ENCODE measurements around the gene EMC6. TPM values are rescaled to one million over a fixed set of nuclear protein-coding genes. Genes with fewer than 3 reads are reported as not detected.

EMC6 gene
- total and polyA plus RNA-seq, 2 of the 4 experiments (the other 2 are of a cell fraction), result 10.9 to 80.5 TPM

- Histone ChIP-seq H3K27me3 (ENCODE audit: control insufficient read depth, insufficient read depth, low read length) (no peaks in the 10 kb centered on the region), H2BK5ac (ENCODE audit: low read depth, low read length, poor library complexity, severe bottlenecking) (peak overlapping the region; percentile 7), H3K4me2 (ENCODE audit: low read depth, low read length) (no peak overlapping the region), H3K14ac (replicated peaks; ENCODE audit: low read depth, low read length) (no peak overlapping the region), H2AK5ac (ENCODE audit: low read depth, low read length) (peak overlapping the region; percentile 17; the same call in 1 of the 2 replicates), H2BK20ac (ENCODE audit: low read depth, low read length) (no peak overlapping the region), H3K4me3 (ENCODE audit: insufficient read depth, low read depth, low read length) (no peak overlapping the region), H4K8ac (ENCODE audit: low read depth in 2 of 2, low read length in 2 of 2) (peak overlapping the region in 1 of 2 experiments; percentile 23; a peak in 1 of 4 replicates), H2AK9ac (replicated peaks; ENCODE audit: low read depth, low read length, poor library complexity) (peak overlapping the region; percentile 2), H3K9me1 (ENCODE audit: insufficient read depth, low read length) (peaks cover 18% of the 10 kb centered on the region), H3K9ac (ENCODE audit: low read depth, low read length) (no peak overlapping the region), H2AFZ (replicated peaks; ENCODE audit: low read length, poor library complexity) (peak overlapping the region; percentile 19), H2BK15ac (ENCODE audit: low read depth, low read length) (no peak overlapping the region), H4K5ac (ENCODE audit: low read depth, low read length) (no peak overlapping the region), H4K20me1 (ENCODE audit: insufficient read depth, low read length) (peaks cover 44% of the 10 kb centered on the region), H3K4ac (ENCODE audit: low read depth, low read length) (no peak overlapping the region), H3K79me1 (ENCODE audit: low read depth in 1 of 2, low read length in 2 of 2) (peaks cover 0 to 32% of the 10 kb centered on the region in 2 experiments; a peak in 2 of 4 replicates), H3K56ac (ENCODE audit: extremely low read depth, insufficient read depth, low read length) (no peak overlapping the region), H3K9me3 (ENCODE audit: control insufficient read depth, insufficient read depth, low read length) (no peaks in the 10 kb centered on the region), H3K18ac (ENCODE audit: low read depth, low read length) (no peak overlapping the region), H3K4me1 (ENCODE audit: control insufficient read depth, insufficient read depth, low read length) (peaks cover 8% of the 10 kb centered on the region), H3K36me3 (ENCODE audit: control insufficient read depth, insufficient read depth, low read length) (peaks cover 37% of the 10 kb centered on the region), H4K91ac (ENCODE audit: insufficient read depth, low read depth, low read length) (no peak overlapping the region), H3K23ac (ENCODE audit: low read depth, low read length) (no peak overlapping the region), H3K27ac (ENCODE audit: insufficient read depth, low read length) (0 out of 2 replicates have a peak overlapping the region, but pooled peaks have one; percentile 2), H2BK120ac (ENCODE audit: low read depth, low read length) (no peak overlapping the region)
- no TSS peak for BruUV-seq (replicated peaks)
- dilution Hi-C loops (cut with HindIII; ENCODE audit: low sequenced_read_pairs, unreplicated experiment) (no loop called here), intact Hi-C loops (cut with micrococcal nuclease) (no loop called here), in situ Hi-C loops (cut with MboI; ENCODE audit: low sequenced_read_pairs) (no loop called here)
- ChIA-PET CTCF (no interaction called here), POLR2A (ENCODE audit: unreplicated experiment) (no interaction called here)
- TF ChIP-seq CTCF (conservative IDR thresholded peaks at IDR 0.05; ENCODE audit: low read depth, low read length), result no peak
- no peak for TF ChIP-seq MXI1 (IDR thresholded peaks at IDR 0.05; ENCODE audit: borderline replicate concordance, low read depth, low read length)
- no peak for TF ChIP-seq BHLHE40 (IDR thresholded peaks at IDR 0.05; ENCODE audit: low read depth, low read length)
- TF ChIP-seq RAD21 (IDR thresholded peaks at IDR 0.05; ENCODE audit: low read length), result no peak
- TF ChIP-seq RCOR1 (IDR thresholded peaks at IDR 0.05; ENCODE audit: insufficient replicate concordance, low read length), result no peak
- no peak for TF ChIP-seq POLR2A (IDR thresholded peaks at IDR 0.05; ENCODE audit: low read depth, low read length)
- TF ChIP-seq USF2 (IDR thresholded peaks at IDR 0.05; ENCODE audit: low read depth, low read length), result no peak
- TF ChIP-seq SMC3 (IDR thresholded peaks at IDR 0.05; ENCODE audit: low read depth, low read length), result no peak
- DNase-seq (no peak), ATAC-seq (ENCODE audit: low read depth) (peak; percentile 3)
- 90% methylated on average over 23 of the region's 23 CpGs; no CpG with 5 or more reads in 1 of the 2 experiments for WGBS, 2 experiments (ENCODE audit: extremely low coverage in 2 of 2, insufficient read length in 1 of 2)
Observed at GRCh38 chr17:3660311-3660891, 8.2 kb upstream of the EMC6 start.
